HUDEP-2 (cell line): ENCODE results near the gene MBOAT1.

Experiments used
- DNase-seq, 76 experiments: peaks; one replicate each; lab custom pipeline; 2025; ENCODE audit not compliant: unreplicated experiment in 76 of 76; lab: John Stamatoyannopoulos, UW

The MBOAT1 gene

GRCh38 chr6:20112241-20112640 is 100.0 kb downstream of the MBOAT1 start:
- no peak for DNase-seq

GRCh38 chr6:20110478-20110877 is 101.8 kb downstream of the MBOAT1 start:
- DNase-seq = no peak

- DNase-seq = no peak
Observed at GRCh38 chr6:20109526-20109925, 102.7 kb downstream of the MBOAT1 start.

- DNase-seq = no peak
Observed at GRCh38 chr6:20105838-20106237, 106.4 kb downstream of the MBOAT1 start.

- no peak for DNase-seq
Observed at GRCh38 chr6:20104696-20105095, 107.6 kb downstream of the MBOAT1 start.

GRCh38 chr6:20102397-20103073 is 109.7 kb downstream of the MBOAT1 start:
- peak in 16 of 76 experiments; percentile 5 to 62 (median 20) for DNase-seq

- DNase-seq = no peak
Observed at GRCh38 chr6:20099156-20099555, 113.1 kb downstream of the MBOAT1 start.

GRCh38 chr6:20098267-20098876 is 113.9 kb downstream of the MBOAT1 start:
- DNase-seq = no peak

- no peak for DNase-seq
Observed at GRCh38 chr6:20096536-20096935, 115.7 kb downstream of the MBOAT1 start.

GRCh38 chr6:20095436-20095835 is 116.8 kb downstream of the MBOAT1 start:
- no peak for DNase-seq

GRCh38 chr6:20092071-20092566 is 120.2 kb downstream of the MBOAT1 start:
- peak in 25 of 76 experiments; percentile 4 to 60 (median 32) for DNase-seq

- no peak for DNase-seq
Observed at GRCh38 chr6:20086992-20087391, 125.3 kb downstream of the MBOAT1 start.

GRCh38 chr6:20085817-20086216 is 126.5 kb downstream of the MBOAT1 start:
- DNase-seq = no peak

- DNase-seq = no peak
Observed at GRCh38 chr6:20084411-20084810, 127.9 kb downstream of the MBOAT1 start.

- no peak for DNase-seq
Observed at GRCh38 chr6:20071998-20072397, 140.3 kb downstream of the MBOAT1 start.

GRCh38 chr6:20070047-20070446 is 142.2 kb downstream of the MBOAT1 start:
- DNase-seq = no peak

GRCh38 chr6:20069021-20069522 is 143.2 kb downstream of the MBOAT1 start:
- DNase-seq = peak in 42 of 76 experiments; percentile 7 to 66 (median 32)

- DNase-seq = no peak
Observed at GRCh38 chr6:20068421-20068988, 143.8 kb downstream of the MBOAT1 start.

GRCh38 chr6:20061952-20062351 is 150.3 kb downstream of the MBOAT1 start:
- no peak for DNase-seq

- no peak for DNase-seq
Observed at GRCh38 chr6:20060252-20060651, 152.0 kb downstream of the MBOAT1 start.

- no peak for DNase-seq
Observed at GRCh38 chr6:20058912-20059311, 153.4 kb downstream of the MBOAT1 start.
